Measurements from ENCODE around the gene PARL.

DNA sequence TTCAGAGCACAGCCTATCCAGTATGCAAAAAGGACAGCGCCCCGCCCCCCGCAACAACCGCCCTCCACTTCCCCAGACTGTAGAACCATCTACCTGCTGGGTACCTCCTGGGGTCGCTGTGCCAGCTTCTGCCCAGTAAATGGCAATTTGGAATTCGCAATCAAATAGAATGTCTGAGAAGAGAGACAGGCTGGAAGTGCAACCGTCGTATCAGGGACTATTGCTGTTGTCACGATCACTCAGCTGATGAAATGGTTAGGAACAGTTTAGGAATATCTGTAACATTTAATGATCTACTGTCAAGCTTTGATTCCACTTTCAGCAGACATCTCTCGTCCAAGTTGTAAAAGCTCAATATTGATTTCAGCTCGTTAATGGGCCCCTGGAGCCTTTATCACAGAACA, 13.3 kb upstream of the PARL start:
- TF ChIP-seq, protein P1, sequence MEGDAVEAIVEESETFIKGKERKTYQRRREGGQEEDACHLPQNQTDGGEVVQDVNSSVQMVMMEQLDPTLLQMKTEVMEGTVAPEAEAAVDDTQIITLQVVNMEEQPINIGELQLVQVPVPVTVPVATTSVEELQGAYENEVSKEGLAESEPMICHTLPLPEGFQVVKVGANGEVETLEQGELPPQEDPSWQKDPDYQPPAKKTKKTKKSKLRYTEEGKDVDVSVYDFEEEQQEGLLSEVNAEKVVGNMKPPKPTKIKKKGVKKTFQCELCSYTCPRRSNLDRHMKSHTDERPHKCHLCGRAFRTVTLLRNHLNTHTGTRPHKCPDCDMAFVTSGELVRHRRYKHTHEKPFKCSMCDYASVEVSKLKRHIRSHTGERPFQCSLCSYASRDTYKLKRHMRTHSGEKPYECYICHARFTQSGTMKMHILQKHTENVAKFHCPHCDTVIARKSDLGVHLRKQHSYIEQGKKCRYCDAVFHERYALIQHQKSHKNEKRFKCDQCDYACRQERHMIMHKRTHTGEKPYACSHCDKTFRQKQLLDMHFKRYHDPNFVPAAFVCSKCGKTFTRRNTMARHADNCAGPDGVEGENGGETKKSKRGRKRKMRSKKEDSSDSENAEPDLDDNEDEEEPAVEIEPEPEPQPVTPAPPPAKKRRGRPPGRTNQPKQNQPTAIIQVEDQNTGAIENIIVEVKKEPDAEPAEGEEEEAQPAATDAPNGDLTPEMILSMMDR (IDR thresholded peaks at IDR 0.05): no peak
- TF ChIP-seq POLR2A (IDR thresholded peaks at IDR 0.05): no peak

Measured in heart left ventricle (tissue), 13 donors.